ENCODE results near the gene TNK1.
A peak's percentile ranks its signal among the peaks of the same experiment; 100 is the strongest.

The TNK1 gene

DNA sequence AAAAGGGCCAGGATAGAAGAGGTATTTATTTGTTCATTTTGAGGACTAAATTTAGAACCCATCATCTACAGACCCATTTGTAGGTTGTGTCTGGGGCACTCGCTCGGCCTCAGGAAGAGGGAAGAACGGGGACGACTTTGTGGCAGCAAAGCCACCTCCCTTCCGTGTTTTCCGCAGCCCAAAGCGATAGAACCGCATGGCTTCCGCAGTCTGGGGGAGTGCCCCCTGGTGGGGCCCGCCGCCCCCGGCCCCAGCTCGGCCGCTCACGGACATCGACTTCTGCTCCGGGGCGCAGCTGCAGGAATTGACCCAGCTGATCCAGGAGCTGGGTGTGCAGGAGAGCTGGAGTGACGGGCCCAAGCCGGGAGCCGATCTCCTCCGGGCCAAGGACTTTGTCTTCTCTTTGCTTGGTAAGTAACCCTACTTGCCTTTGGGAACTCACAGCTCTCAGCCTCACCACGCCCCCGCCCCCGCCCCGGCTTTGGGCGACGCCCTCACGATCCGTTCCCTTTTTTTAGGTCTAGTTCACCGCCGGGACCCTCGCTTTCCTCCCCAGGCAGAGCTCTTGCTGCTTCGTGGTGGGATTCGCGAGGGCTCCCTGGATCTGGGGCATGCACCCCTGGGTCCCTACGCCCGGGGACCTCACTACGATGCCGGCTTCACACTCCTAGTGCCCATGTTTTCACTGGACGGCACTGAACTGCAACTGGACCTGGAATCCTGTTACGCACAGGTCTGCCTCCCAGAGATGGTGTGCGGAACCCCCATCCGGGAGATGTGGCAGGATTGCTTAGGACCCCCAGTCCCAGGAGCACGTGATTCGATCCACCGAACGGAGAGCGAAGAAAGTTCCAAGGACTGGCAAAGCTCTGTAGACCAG, 55.0 kb downstream of the TNK1 start:
- DNase-seq (ENCODE audit: low read depth in 2 of 2): no peak

DNA sequence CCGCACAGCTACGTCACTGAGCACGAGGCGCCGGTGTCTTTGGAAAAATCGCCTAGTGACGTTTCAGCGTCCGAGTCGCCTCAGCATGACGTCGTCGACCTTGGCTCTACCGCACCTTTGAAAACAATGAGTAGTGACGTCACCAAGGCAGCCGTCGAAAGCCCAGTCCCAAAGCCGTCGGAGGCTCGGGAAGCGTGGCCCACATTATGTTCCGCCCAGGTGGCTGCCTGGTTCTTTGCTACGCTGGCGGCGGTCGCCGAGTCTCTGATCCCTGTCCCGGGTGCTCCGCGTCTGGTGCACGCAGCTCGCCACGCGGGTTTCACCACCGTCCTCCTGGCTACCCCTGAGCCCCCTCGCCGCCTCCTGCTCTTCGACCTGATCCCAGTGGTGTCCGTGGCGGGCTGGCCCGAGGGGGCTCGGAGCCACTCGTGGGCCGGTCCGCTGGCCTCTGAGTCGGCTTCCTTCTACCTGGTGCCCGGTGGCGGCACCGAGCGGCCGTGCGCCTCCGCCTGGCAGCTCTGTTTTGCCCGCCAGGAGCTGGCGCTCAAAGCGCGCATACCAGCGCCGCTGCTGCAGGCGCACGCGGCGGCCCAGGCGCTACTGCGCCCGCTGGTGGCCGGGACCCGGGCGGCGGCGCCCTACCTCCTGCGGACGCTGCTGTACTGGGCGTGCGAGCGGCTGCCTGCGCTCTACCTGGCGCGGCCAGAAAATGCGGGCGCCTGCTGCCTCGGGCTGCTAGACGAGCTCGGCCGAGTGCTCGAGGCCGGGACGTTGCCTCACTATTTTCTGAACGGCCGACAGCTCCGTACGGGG, 55.9 kb downstream of the TNK1 start:
- DNase-seq (ENCODE audit: low read depth in 2 of 2): peak; percentile 64 to 81

DNA sequence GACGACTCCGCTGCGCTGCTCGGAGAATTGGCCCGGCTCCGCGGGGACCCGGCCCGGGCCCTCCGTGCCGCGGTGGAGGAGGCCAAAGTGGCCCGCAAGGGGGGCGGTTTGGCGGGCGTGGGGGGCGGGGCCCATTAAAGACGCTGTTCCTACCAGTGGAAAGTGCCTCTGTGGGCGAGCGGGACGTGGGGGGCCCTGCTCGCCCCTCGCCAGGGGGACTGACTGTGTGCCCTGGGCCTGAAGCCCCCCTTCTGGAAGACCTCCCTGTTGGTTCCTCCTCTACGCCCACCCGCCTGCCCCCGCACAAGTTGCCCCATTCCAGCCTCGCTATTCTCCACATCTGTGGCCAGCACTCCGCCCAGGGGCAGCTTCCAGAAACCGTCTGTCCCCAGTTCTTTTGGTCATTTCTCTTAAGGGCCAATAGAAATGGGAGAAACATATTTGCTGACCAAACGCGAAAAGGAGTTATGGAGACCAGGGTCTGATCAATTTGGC, 56.5 kb downstream of the TNK1 start:
- no peak for DNase-seq (ENCODE audit: low read depth in 2 of 2)

DNA sequence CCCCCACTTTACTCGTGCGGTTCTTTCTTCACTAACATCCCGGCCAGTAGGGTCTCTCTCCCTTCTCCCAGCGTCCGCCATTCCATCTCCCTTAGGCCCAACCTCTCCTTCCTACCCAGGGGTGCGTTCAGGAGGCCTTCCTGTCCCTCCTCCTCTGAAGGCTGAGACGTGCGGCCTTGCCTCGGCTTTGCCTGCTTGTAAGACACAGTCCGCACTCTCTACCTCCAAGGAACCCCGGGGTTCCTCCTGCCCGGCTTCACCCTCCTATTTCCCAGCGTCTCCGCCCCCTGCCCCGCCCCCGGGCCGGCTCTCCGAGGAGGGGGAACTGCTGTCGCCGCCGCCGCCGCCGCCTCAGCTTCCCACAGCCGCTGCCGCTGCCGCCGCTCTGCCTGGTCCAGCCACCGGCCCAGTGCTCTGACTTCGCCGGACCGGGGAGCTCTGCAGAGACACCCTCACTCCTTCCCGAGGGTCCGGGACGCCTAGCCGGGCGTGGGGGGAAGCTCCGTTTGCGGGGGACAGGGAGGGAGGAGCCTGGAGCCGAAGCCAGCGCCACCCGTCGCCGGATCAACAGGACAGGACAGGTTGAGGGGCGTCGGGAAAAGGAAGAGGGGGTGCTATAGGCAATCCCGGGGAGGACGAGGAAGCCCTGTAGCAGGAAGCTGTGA, 57.2 kb downstream of the TNK1 start:
- no peak for DNase-seq (ENCODE audit: low read depth in 2 of 2)

DNA sequence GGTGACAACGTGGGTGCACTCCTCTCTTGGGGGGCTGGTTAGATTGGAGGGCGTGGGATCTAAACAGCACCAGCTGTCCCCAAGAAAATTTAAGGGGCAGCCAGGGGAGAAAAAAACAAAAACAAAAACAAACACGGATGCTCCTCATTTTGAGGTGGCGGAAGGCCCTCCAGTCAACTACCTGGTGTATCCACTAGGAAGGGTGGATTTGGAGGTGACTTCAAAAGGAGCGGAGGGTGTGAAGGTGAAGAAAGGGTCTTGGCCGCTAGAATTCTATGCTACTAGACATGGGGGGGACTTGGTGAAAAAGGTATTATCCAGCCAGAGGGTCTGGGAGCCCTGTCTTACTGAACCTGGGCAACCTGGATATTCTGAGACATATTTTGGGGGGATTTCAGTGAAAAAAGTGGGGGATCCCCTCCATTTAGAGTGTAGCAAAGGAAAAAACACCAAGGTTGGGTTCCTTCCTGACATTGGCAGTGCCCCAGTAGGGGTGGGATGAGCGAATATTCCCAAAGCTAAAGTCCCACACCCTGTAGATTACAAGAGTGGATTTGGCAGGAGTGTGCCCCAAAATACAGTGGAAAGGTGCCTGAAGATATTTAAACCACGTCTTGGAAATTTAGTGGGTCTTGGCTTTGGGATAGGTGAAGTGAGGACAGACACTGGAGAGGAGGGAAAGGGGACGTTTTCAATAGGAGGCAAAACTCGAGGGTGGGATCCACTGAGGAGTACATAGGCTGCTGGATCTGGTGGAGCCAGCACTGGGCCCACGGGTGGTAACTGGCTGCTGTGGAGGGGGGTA, 58.0 kb downstream of the TNK1 start:
- no peak for DNase-seq (ENCODE audit: low read depth in 2 of 2)

Measured in stimulated activated CD4-positive, alpha-beta T cell treated with anti-CD3 and anti-CD28 coated beads, Interleukin-15, amount 100 ng/mL, for 48 hours (primary cell).